IPS-NIHi7 (cell line): ENCODE results near the gene SYDE1.

ENCODE experiments used
- DNase-seq: peaks from one replicate; pipeline ENCODE4 v3.0.0; 2012; ENCODE audit warnings: mixed read lengths; ENCODE audit errors: extremely low spot score

SYDE1 gene

DNA sequence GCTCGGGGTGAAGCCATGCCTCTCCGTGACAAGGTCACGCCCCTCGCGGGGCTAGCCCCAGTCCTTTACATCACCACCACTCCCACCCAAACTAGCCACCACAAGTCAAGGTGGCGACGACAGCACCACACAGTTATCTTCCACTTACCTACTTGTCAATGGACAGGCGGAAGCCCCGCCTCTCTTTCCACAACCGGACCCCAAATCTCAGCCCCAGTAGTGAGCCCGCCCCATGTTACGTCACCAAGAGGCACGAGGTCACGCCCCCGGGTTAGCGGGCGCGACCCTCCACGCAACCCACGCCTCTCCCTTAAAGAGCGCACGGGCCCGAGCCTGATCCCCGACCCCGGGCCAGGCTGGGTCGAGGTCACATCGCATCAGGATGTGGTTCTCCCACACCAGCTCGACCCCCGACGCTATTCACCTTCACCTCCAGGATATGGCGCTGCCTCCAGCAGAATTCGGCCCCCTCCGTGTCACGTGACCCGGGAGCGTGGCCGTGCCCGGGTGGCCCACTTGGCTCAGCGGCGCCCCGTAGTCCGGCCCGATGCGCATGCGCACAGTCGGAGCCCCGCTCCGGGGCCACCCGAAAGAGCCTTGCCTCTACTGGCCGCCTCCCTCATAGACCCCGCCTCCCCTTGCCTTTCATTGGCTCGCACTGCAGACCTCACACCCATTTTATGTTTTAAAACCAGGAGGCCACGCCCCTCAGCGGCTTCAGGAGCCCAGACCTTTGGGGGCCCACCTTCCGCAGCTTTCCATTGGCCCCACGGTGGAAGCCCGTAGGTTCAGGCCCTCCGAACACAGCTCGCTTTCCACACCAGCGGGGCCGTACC is 18.2 kb downstream of the SYDE1 start:
- peak; percentile 100 for DNase-seq

DNA sequence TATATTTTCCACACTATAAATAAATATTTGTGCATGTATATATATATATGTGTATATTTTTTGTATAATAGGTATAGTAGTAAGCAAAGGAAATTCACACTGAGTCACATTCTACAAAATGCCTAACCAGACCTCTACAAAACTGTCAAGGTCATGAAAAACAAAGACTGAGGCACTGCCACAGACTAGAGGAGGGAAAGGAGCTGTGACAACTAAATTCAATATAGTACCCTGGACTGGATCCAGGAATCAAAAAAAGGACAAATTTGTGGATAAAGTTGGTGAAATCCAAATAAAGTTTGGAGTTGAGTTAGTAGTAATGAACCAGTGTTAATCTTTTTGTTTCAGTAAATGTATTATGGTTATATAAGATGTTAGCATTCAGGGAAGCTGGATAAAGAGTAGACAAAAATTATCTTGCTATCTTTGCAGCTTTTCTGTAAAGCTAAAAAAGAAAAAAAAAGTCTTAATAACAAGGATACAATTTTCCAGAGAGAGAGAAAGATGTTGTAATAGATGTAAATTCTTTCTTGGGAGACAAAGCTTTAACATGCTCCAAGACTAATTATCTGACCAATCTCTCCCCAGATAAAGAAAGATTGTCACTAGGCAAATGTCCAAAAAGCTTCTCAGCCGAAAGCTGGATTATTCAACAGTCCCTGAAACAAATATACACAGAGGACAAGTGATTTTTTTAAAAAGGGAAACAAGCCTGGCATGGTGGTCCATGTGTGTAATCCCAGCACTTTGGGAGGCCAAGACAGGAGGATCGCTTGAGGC is 19.1 kb downstream of the SYDE1 start:
- no peak for DNase-seq

DNA sequence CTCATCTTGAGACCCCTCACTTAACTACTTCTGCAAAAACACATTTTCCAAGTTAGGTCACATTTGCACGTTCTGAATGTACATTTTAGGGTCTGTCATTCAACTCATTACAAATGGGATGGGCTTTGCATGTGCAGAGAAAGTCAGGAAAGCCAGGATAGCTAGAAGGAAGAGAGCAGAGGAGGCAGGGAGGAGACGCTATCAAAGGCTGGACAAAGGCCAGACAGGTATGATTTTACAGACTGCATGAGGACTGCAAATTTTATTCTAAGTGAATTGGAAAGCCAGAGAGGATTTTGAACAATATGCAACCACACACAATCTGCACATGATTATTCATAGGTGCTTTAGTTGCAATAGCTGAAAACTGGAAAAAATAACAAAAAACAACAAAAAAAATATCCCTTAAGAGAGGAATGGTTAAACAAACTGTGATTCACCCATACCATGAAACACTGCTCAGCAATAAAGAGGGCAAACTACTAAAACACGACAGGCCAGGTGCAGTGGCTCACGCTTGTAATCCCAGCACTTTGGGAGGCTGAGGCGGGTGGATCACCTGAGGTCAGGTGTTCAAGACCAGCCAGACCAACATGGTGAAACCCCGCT is 21.1 kb downstream of the SYDE1 start:
- no peak for DNase-seq

GRCh38 chr19:15129856-15130585 is 22.8 kb downstream of the SYDE1 start:
- no peak for DNase-seq

DNA sequence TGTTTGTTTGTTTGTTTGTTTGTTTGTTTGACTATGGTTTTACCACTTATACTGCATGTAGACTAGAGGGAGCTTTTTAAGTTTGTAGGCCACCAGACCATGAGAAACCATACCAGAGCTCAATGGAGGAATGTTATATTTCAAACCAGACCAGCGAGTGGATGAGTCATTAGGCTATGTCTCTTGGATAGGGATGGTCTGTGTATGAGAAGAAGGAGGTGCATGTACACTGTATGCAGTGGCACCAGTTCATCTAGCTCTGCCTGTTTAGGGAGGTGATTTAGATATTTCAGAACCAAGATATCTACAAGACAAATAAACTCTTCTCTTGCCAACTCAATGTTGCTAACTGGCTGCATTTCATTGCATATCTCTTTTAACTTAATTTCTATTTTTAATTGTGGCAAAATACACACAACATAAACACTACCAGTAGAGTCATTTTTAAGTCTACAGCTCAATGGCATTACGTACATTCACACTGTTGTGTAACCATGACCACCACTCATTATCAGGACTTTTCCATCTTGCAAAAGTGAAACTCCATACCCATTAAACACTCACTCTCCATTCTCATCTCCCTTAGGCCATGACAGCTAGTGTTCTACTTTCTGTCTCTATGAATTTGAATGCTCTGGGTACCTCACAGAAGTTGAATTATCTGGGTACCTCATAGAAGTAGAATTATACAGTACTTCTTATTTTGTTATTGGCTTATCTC is 29.2 kb downstream of the SYDE1 start:
- DNase-seq, result no peak

DNA sequence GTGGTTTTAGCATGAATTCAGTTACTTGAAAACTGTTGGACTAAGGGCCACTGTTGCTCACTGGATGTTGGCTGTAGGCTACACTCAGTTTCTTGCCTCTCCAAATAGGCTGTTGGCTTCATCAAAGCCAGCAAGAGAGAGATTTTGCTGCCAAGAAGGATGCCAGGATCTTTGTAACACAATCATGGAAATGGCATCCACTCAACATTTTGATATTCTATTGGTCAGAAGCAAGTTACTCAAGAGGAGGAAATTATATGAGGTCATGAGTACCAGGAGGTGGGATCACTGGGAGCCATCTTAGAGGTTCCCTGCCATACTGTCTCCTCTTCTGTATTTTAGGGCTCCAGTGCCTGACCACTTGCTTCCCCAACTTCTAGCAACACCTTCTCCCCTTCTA is 30.6 kb downstream of the SYDE1 start:
- DNase-seq, result no peak

DNA sequence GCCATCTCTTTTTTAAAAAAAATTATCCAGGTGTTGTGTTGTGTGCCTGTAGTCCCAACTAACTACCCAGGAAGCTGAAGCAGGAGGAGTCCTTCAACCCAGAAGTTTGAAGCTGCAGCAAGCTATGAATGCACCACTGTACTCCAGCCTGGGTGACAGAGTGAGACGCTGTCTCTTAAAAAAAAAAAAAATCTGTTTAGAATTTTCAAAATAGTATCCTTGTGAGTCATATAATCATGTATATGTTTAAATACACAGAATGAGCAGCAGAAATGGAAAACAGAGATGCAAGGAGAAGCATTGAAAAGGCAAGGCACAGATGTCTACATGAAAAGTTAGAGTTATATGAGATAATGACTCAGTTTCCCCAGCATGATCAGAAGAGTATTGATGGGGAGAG is 31.2 kb downstream of the SYDE1 start:
- DNase-seq, result no peak

- no peak for DNase-seq
Observed at GRCh38 chr19:15141143-15141542, 33.9 kb downstream of the SYDE1 start.

DNA sequence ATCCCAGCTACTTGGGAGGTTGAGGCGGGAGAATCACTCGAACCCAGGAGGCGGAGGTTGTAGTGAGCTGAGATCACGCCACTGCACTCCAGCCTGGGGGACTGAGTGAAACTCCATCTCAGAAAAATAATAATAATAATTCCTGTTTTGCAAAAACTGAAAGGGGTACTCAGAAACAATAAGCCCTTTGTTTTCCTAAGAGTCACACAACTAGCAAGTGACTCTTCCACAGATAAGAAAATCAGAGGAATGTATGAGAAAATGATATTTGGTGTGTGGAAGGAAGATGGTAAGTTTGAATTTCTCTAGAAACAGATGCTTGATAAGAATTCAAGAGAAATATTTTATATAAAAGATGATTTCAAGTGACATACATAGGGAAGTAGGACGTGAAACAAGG is 35.1 kb downstream of the SYDE1 start:
- no peak for DNase-seq

DNA sequence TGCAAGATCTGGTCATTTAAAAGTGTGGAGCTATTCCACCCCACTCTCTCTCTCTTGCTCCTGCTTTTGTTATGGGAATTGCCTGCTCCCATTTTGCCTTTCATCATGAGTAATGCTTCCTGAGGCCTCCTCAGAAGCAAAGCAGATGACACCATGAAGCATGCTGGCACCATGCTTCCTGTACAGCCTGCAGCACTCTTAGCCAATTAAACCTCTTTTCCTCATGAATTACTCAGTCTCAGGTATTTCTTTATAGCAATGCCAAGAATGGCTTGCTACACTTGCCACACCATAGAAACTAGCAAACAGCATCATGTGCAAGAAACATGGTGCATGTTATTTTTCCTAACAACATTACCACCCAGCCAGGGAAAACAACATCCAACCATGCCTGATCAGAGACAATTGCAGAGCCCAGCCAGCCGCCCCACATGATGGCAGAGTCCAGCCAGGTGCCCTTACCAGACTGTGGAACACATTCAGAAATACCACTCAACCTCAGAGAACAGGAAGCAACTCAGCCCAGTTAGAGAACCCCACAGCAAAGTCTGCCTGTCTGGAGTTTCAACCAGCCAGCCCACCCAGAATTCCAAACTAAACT is 36.9 kb downstream of the SYDE1 start:
- DNase-seq, result no peak

GRCh38 chr19:15147090-15147489 is 39.9 kb downstream of the SYDE1 start:
- no peak for DNase-seq

- no peak for DNase-seq
Observed at GRCh38 chr19:15149737-15150136, 42.5 kb downstream of the SYDE1 start.

DNA sequence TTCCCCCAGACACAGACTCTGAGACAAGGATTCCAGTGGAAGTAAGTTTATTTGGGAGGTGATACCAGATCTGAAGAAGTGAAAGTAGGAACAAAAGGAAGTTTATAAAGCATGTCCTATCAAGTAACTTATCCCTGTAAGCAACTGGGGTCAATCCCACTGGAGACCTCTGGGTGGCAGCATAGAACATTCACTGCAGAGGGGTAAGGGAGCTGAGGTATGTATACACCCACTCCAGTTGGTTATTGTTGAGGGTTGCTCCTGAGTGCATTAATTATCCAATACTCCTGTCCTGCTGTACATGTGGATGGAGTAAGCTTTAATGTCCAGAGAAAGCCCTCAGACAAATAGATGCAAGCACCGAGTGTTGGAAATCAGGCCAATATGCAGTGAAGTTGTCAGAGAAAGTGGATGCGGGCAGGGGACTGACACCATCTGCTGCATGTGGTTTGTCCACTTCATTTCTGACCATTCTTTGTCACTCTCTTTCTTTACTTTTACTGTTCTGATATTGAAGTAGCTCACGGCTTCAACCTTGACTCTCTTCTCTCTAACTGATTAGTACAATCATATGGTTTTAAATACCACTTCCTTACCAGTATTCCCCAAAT is 46.9 kb downstream of the SYDE1 start:
- peak; percentile 66 for DNase-seq

DNA sequence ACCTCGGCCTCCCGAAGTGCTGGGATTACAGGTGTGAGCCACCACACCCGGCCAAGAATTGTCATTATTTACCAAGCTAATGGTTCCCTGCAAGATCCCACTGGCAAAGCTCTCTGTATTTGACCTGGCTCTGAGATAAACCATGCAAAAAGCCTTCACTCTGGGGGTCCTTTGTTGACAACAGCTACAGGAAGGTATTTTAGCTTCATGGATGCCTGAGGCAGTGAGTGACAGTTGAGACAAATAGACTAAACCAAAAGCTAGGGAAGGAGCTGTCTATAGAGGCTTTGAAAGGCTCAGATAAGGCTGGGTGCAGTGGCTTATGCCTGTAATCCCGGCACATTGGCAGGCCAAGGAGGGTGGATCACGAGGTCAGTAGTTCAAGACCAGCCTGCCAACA is 48.1 kb downstream of the SYDE1 start:
- DNase-seq, result no peak

- DNase-seq, result no peak
Observed at GRCh38 chr19:15156391-15156790, 49.2 kb downstream of the SYDE1 start.

DNA sequence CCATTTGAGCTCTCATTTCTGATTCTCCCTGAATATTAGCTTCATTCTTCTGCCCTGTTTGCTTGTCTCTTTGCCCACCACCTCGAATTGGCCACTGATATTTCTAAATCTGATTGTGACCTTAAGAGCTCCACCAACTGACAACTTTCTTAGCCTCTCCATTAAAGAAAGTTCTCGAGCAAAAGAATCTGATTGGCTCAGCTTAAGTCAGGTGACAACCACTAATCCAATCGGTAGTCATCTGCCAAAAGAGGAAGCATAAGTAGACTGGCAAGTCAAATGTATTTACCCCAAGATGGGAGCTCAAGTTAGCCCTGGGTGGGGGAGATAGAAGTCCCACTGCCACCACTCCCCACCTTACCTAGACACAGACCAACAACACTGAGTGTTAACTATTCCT is 52.0 kb downstream of the SYDE1 start:
- DNase-seq, result no peak

- peak; percentile 42 for DNase-seq
Observed at GRCh38 chr19:15161028-15161984, 54.1 kb downstream of the SYDE1 start.
